A673 (cell line): ENCODE measurements around the gene MAGEB3.

Source experiments
- EZH2 ChIP-seq: fragments of 200-600 bp; sonication (generic); IDR thresholded peaks from 2 replicates; pipeline ENCODE4 v1.6.1; 2017; ENCODE audit warnings: borderline replicate concordance, low read depth, mild to moderate bottlenecking, mixed read lengths, antibody characterized with exemption, low read length; ENCODE audit not compliant: poor library complexity, severe bottlenecking
- TF ChIP-seq, protein P1 (sequence below): fragments of 300-800, 200-600 bp; sonication (generic); conservative IDR thresholded peaks from 2 replicates; pipeline ENCODE4 v1.5.1; 2017; ENCODE audit warnings: low read depth, mild to moderate bottlenecking, antibody characterized with exemption, low read length, moderate library complexity, mixed read lengths

DNA sequence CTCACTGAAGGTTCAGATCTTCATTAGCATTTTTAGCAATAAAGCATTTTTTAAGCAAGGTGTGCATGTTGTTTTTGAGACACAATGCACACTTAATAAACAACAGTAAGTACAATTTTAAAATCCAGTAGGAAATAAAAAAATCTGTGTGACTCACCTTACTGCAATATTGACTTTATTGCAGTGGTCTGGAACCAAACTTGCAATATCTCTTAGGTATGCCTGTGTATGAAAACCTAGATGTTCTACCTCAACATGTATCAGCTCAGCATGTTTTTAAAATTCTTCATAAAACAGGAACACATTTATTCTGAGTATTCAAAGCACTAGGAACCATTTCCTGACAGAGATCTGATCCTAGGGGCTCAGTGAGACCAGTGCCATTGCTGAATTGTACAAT is 52.1 kb downstream of the MAGEB3 start:
- TF ChIP-seq, protein P1, sequence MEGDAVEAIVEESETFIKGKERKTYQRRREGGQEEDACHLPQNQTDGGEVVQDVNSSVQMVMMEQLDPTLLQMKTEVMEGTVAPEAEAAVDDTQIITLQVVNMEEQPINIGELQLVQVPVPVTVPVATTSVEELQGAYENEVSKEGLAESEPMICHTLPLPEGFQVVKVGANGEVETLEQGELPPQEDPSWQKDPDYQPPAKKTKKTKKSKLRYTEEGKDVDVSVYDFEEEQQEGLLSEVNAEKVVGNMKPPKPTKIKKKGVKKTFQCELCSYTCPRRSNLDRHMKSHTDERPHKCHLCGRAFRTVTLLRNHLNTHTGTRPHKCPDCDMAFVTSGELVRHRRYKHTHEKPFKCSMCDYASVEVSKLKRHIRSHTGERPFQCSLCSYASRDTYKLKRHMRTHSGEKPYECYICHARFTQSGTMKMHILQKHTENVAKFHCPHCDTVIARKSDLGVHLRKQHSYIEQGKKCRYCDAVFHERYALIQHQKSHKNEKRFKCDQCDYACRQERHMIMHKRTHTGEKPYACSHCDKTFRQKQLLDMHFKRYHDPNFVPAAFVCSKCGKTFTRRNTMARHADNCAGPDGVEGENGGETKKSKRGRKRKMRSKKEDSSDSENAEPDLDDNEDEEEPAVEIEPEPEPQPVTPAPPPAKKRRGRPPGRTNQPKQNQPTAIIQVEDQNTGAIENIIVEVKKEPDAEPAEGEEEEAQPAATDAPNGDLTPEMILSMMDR, result no peak
- TF ChIP-seq EZH2, result no peak
